ENCODE measurements around the gene SLCO4A1. TPM values are rescaled to one million over a fixed set of nuclear protein-coding genes. Genes with fewer than 3 reads are reported as not detected.

The SLCO4A1 gene
- total RNA-seq, 2 donors from 2014 or later, result 2.9 to 5.0 TPM

- no peaks in the 10 kb centered on the region for H3K36me3 ChIP-seq (ENCODE audit: control insufficient read depth, insufficient read depth, low read length)
- 88 to 93% methylated on average over 5 to 16 of the region's 17 CpGs for WGBS, 2 experiments (ENCODE audit: insufficient coverage in 1 of 2, insufficient read length in 1 of 2)
- H3K27ac ChIP-seq (ENCODE audit: low read depth, low read length), result no peak overlapping the region
- Mint-ChIP-seq H3K27ac (no peak overlapping the region), H3K9me3 (no peaks in the 10 kb centered on the region), H3K36me3 (ENCODE audit: low read depth) (no peaks in the 10 kb centered on the region), H3K4me1 (peaks cover 3% of the 10 kb centered on the region), H3K4me3 (no peak overlapping the region), H3K27me3 (ENCODE audit: insufficient read depth) (peaks cover 18% of the 10 kb centered on the region)
- H3K4me1 ChIP-seq (ENCODE audit: control insufficient read depth, insufficient read depth, low read length), result no peaks in the 10 kb centered on the region
- H3K4me3 ChIP-seq (ENCODE audit: low read length), result no peak overlapping the region
- H3K27me3 ChIP-seq (ENCODE audit: control insufficient read depth, insufficient read depth, low read length, poor library complexity, severe bottlenecking), result peaks cover 6% of the 10 kb centered on the region
- H3K9me3 ChIP-seq (ENCODE audit: control insufficient read depth, low read length), result no peaks in the 10 kb centered on the region
- H3K9ac ChIP-seq (ENCODE audit: extremely low read depth, low read length, poor library complexity, severe bottlenecking), result no peak overlapping the region
- no peak for DNase-seq
- no peak for TF ChIP-seq CTCF (conservative IDR thresholded peaks at IDR 0.05)
Observed at GRCh38 chr20:62634330-62634967, 7.9 kb upstream of the SLCO4A1 start.

- Histone ChIP-seq H3K4me3 (ENCODE audit: low read length) (no peak overlapping the region), H3K36me3 (ENCODE audit: control insufficient read depth, insufficient read depth, low read length) (no peaks in the 10 kb centered on the region), H3K27ac (ENCODE audit: low read depth, low read length) (no peak overlapping the region), H3K4me1 (ENCODE audit: control insufficient read depth, insufficient read depth, low read length) (no peaks in the 10 kb centered on the region), H3K9me3 (ENCODE audit: control insufficient read depth, low read length) (no peaks in the 10 kb centered on the region), H3K27me3 (ENCODE audit: control insufficient read depth, insufficient read depth, low read length, poor library complexity, severe bottlenecking) (peaks cover 14% of the 10 kb centered on the region), H3K9ac (ENCODE audit: extremely low read depth, low read length, poor library complexity, severe bottlenecking) (no peak overlapping the region)
- H3K4me3 Mint-ChIP-seq, result no peak overlapping the region
- H3K27ac Mint-ChIP-seq, result no peak overlapping the region
- no peaks in the 10 kb centered on the region for H3K36me3 Mint-ChIP-seq (ENCODE audit: low read depth)
- peaks cover 3% of the 10 kb centered on the region for H3K4me1 Mint-ChIP-seq
- no peaks in the 10 kb centered on the region for H3K9me3 Mint-ChIP-seq
- WGBS, 2 experiments (ENCODE audit: insufficient coverage in 1 of 2, insufficient read length in 1 of 2), result 87% methylated on average over 14 to 15 of the region's 15 CpGs
- peaks cover 24% of the 10 kb centered on the region for H3K27me3 Mint-ChIP-seq (ENCODE audit: insufficient read depth)
- DNase-seq, result no peak
- TF ChIP-seq CTCF (conservative IDR thresholded peaks at IDR 0.05), result no peak
Observed at GRCh38 chr20:62635232-62635631, 7.1 kb upstream of the SLCO4A1 start.

- peak; percentile 70 for DNase-seq
- Histone ChIP-seq H3K27me3 (ENCODE audit: control insufficient read depth, insufficient read depth, low read length, poor library complexity, severe bottlenecking) (peaks cover 20% of the 10 kb centered on the region), H3K4me1 (ENCODE audit: control insufficient read depth, insufficient read depth, low read length) (no peaks in the 10 kb centered on the region), H3K9me3 (ENCODE audit: control insufficient read depth, low read length) (no peaks in the 10 kb centered on the region), H3K9ac (ENCODE audit: extremely low read depth, low read length, poor library complexity, severe bottlenecking) (no peak overlapping the region), H3K27ac (ENCODE audit: low read depth, low read length) (peak overlapping the region; percentile 24), H3K36me3 (ENCODE audit: control insufficient read depth, insufficient read depth, low read length) (no peaks in the 10 kb centered on the region), H3K4me3 (ENCODE audit: low read length) (no peak overlapping the region)
- Mint-ChIP-seq H3K36me3 (ENCODE audit: low read depth) (no peaks in the 10 kb centered on the region), H3K27me3 (ENCODE audit: insufficient read depth) (peaks cover 29% of the 10 kb centered on the region), H3K4me3 (no peak overlapping the region), H3K4me1 (peaks cover 3% of the 10 kb centered on the region), H3K27ac (no peak overlapping the region), H3K9me3 (no peaks in the 10 kb centered on the region)
- no peak for TF ChIP-seq CTCF (conservative IDR thresholded peaks at IDR 0.05)
- WGBS, 2 experiments (ENCODE audit: insufficient coverage in 1 of 2, insufficient read length in 1 of 2), result 85 to 87% methylated on average over 11 to 16 of the region's 16 CpGs
Observed at GRCh38 chr20:62635852-62636251, 6.5 kb upstream of the SLCO4A1 start.
